ENCODE results near the gene SULT2B1. TPM values are rescaled to one million over a fixed set of nuclear protein-coding genes. Genes with fewer than 3 reads are reported as not detected.
A peak's percentile ranks its signal among the peaks of the same experiment; 100 is the strongest.

Gene SULT2B1
- total RNA-seq, 1 donor from 2014 or later = not detected

DNA sequence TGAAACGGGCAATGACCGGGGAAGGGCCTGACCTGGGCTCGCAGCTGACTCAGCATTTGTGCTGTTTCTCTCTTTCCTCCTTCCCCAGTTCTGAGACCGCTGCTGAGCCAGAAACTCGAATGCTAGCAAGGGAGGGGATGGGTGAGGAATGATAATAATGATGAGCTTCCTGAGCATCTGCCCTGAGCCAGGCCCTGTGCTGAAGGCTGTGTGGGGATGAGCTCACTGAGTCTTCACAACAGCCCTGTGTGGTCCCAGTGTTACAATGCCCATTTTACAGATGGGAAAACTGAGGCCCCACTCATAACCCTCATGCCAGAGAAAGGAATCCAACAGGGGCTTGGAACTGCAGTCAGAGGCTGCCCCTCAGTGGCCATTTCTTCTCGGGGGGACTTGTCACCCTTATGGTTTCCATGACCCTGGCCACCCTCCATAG is 8.1 kb downstream of the SULT2B1 start:
- TF ChIP-seq, protein P1, sequence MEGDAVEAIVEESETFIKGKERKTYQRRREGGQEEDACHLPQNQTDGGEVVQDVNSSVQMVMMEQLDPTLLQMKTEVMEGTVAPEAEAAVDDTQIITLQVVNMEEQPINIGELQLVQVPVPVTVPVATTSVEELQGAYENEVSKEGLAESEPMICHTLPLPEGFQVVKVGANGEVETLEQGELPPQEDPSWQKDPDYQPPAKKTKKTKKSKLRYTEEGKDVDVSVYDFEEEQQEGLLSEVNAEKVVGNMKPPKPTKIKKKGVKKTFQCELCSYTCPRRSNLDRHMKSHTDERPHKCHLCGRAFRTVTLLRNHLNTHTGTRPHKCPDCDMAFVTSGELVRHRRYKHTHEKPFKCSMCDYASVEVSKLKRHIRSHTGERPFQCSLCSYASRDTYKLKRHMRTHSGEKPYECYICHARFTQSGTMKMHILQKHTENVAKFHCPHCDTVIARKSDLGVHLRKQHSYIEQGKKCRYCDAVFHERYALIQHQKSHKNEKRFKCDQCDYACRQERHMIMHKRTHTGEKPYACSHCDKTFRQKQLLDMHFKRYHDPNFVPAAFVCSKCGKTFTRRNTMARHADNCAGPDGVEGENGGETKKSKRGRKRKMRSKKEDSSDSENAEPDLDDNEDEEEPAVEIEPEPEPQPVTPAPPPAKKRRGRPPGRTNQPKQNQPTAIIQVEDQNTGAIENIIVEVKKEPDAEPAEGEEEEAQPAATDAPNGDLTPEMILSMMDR (conservative IDR thresholded peaks at IDR 0.05; ENCODE audit: low read depth, low read length) = peak; percentile 31
- no peak for DNase-seq (ENCODE audit: low read depth)
- H3K4me3 ChIP-seq (ENCODE audit: low read depth, low read length) = no peak overlapping the region

DNA sequence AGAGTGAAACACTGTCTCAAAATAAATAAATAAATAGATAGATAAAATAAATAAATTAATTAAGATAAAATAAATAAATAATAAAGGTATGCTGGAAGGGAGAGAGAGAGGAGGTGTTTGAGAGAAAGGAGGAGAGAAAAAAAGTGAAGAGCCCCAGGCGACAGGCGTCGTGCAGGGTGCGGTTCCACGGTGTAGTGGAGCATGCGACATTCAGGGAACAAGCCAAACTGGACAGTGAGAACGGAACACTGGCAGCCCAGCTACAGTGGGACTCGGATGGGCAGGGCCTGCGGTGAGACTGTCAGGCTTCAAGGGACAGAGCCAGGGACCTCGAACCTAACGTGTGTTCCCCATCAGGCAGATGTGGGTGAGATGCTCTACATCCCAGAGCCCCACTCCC is 9.4 kb downstream of the SULT2B1 start:
- no peak overlapping the region for H3K4me3 ChIP-seq (ENCODE audit: low read depth, low read length)
- TF ChIP-seq, protein P1 (conservative IDR thresholded peaks at IDR 0.05; ENCODE audit: low read depth, low read length) = no peak
- DNase-seq (ENCODE audit: low read depth) = no peak

DNA sequence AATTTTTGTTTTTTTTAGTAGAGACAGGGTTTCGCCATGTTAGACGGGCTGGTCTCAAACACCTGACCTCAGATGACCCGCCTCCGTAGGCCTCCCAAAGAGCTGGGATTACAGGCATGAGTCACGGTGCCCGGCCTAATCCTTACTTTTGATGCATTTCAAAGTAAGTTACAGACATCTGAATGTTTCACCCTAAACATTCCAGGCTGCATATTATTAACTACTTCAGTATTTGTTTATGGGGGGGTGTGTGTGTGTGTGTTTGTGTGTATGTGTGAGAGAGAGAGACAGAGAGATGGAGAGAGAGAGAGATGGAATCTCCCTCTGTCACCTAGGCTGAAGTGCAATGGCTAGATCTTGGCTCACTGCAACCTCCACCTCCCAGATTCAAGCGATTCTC is 13.1 kb downstream of the SULT2B1 start:
- no peak for DNase-seq (ENCODE audit: low read depth)
- TF ChIP-seq, protein P1 (conservative IDR thresholded peaks at IDR 0.05; ENCODE audit: low read depth, low read length) = no peak
- no peak overlapping the region for H3K4me3 ChIP-seq (ENCODE audit: low read depth, low read length)

DNA sequence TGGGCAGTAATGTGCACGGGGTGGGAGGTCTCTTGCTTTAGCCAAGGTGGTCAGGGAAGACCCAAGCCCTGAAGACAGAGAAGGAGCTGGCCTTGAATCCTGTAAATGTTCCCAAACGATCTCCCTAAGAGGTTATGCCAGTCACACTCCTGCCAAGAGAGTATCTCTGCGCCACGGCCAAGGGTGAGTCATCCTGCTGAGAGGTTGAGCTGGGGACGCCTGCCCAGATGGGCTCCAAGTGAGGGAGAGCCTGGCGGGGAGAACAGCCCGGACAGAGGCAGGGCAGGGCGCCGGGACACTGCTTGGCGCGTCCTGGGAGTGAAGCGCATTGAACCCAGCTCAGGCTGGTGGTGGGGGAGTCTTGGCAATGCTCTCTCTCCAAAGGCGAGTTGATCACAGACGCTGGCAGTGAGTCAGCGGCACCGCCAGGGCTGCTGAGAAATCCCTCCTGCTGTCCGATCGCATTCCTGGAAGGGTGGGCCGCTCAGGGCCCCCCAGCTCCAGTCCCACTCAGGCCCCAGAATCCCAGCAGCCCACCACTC is 16.4 kb downstream of the SULT2B1 start:
- H3K4me3 ChIP-seq (ENCODE audit: low read depth, low read length) = no peak overlapping the region
- no peak for DNase-seq (ENCODE audit: low read depth)
- TF ChIP-seq, protein P1 (conservative IDR thresholded peaks at IDR 0.05; ENCODE audit: low read depth, low read length) = no peak

DNA sequence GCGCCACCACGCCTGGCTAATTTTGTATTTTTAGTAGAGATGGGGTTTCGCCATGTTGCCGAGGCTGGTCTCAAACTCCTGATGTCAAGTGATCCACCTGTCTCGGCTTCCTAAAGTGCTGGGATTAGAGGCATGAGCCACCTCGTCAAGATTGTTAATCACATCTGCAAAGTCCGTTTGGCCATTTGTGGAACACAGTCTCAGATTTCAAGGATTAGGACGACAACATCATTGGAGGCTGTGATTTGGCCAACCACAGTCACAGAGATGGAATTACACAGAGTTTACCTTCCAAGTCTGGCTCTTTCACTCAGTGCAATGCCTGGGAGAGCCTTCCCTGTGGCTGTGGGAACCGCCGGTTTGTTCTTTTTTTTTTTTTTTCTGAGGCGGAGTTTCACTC is 17.8 kb downstream of the SULT2B1 start:
- no peak for DNase-seq (ENCODE audit: low read depth)
- TF ChIP-seq, protein P1 (conservative IDR thresholded peaks at IDR 0.05; ENCODE audit: low read depth, low read length) = no peak

DNA sequence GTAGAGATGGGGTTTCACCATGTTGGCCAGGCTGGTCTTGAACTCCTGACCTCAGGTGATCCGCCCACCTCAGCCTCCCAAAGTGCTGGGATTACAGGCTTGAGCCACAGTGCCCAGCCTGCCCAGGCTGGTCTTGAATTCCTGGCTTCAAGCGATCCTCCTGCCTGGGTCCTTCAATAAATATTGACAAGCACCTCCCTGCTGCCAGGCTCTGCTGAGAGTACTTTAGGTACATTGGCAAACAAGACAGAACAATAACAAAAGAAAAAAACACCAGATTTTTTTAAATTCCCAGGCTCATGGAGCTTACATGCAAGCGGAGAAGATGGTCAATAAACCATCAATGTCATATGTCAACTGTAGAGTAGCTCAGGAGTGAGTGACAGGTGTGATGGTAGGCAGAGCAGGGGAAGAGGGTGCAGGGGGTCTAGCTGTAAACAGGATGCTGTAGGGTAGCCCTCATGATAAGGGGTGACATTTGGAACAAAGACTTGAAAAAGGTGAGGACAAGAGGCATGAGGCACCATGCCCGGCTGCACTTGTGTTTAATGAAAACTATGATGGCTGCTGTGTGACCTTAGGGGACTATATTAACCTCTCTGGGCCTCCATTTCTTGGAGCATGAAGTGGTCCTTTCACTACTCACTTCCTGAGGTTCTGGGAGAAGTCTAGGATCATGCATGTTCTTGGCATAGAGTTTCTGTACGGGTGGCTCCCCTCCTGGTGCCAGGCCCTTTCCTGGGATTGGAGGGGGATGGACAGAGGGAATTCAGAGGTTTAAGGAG is 19.6 kb downstream of the SULT2B1 start:
- no peak for DNase-seq (ENCODE audit: low read depth)
- TF ChIP-seq, protein P1 (conservative IDR thresholded peaks at IDR 0.05; ENCODE audit: low read depth, low read length) = no peak
- no peak overlapping the region for H3K4me3 ChIP-seq (ENCODE audit: low read depth, low read length)

More for the DNA sequence above, 17.8 kb downstream of the SULT2B1 start:
- H3K4me3 ChIP-seq (ENCODE audit: low read depth, low read length) = no peak overlapping the region

DNA sequence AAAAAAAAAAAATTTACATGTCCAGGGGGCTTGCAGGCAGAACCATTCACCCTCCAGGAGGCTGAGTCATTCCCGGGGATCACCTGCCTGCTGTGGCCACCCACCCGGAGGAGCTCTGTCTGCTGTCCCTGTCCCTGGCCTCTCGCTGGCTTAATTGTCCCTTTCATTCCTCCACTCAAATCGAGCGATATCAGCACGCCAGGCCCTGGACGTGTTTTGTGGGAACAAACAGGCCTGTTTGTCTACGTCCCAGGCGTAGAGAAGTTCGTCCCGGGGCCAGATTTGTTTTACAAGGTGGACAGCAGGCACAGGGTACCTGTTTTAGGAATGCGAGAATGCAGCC is 21.2 kb downstream of the SULT2B1 start:
- no peak overlapping the region for H3K4me3 ChIP-seq (ENCODE audit: low read depth, low read length)
- no peak for DNase-seq (ENCODE audit: low read depth)
- TF ChIP-seq, protein P1 (conservative IDR thresholded peaks at IDR 0.05; ENCODE audit: low read depth, low read length) = no peak
